Astrocyte of the hippocampus (primary cell): Measurements from ENCODE around the gene PRR16.
"Not testable (repeated sequence)": the region's sequence is repeated elsewhere in the genome, so short reads cannot be mapped to it uniquely, and the experiment has no call there.

Experiments
- DNase-seq: peaks from one replicate; pipeline ENCODE4 v3.0.0; 2011; ENCODE audit warnings: low read depth, low spot score

Gene PRR16

GRCh38 chr5:120463991-120464626 is at the start of gene PRR16:
PRR16 (plus strand) TSS chr5:120464300.
- peak; percentile 94 for DNase-seq

GRCh38 chr5:120415985-120416384 is 48.1 kb upstream of the PRR16 start:
- peak; percentile 27 for DNase-seq

- peak; percentile 15 for DNase-seq
Measured at GRCh38 chr5:120419127-120419526, 45.0 kb upstream of the PRR16 start.

GRCh38 chr5:120426633-120427275 is 37.3 kb upstream of the PRR16 start:
- DNase-seq = not testable (repeated sequence)

GRCh38 chr5:120430572-120430971 is 33.5 kb upstream of the PRR16 start:
- DNase-seq = no peak

- no peak for DNase-seq
Measured at GRCh38 chr5:120432861-120433260, 31.2 kb upstream of the PRR16 start.

- DNase-seq = no peak
Measured at GRCh38 chr5:120435129-120435528, 29.0 kb upstream of the PRR16 start.

GRCh38 chr5:120436996-120437395 is 27.1 kb upstream of the PRR16 start:
- DNase-seq = peak; percentile 62

- DNase-seq = no peak
Measured at GRCh38 chr5:120442694-120443093, 21.4 kb upstream of the PRR16 start.

GRCh38 chr5:120443607-120444006 is 20.5 kb upstream of the PRR16 start:
- no peak for DNase-seq

- peak; percentile 80 for DNase-seq
Measured at GRCh38 chr5:120446068-120446492, 18.0 kb upstream of the PRR16 start.

GRCh38 chr5:120446901-120447300 is 17.2 kb upstream of the PRR16 start:
- no peak for DNase-seq

- no peak for DNase-seq
Measured at GRCh38 chr5:120447706-120448239, 16.3 kb upstream of the PRR16 start.

GRCh38 chr5:120449501-120449900 is 14.6 kb upstream of the PRR16 start:
- DNase-seq = no peak

GRCh38 chr5:120450910-120451309 is 13.2 kb upstream of the PRR16 start:
- DNase-seq = no peak

- no peak for DNase-seq
Measured at GRCh38 chr5:120451445-120451844, 12.7 kb upstream of the PRR16 start.

- DNase-seq = peak; percentile 56
Measured at GRCh38 chr5:120452471-120452870, 11.6 kb upstream of the PRR16 start.

GRCh38 chr5:120454094-120454798 is 9.9 kb upstream of the PRR16 start:
- peak; percentile 94 for DNase-seq

GRCh38 chr5:120456006-120456405 is 8.1 kb upstream of the PRR16 start:
- DNase-seq = no peak

- DNase-seq = peak; percentile 58
Measured at GRCh38 chr5:120457839-120458507, 6.1 kb upstream of the PRR16 start.

- not testable (repeated sequence) for DNase-seq
Measured at GRCh38 chr5:120458508-120458847, 5.6 kb upstream of the PRR16 start.

- DNase-seq = no peak
Measured at GRCh38 chr5:120461251-120461650, 2.8 kb upstream of the PRR16 start.
